NCI-H2196 treated with DMSO at 0.1 percent for 48 hours (cell line): ENCODE measurements around the gene HYAL1.

ENCODE experiments used
- DNase-seq: peaks from one replicate; lab custom pipeline; 2025; ENCODE audit not compliant: unreplicated experiment; lab: John Stamatoyannopoulos, UW

Gene HYAL1

GRCh38 chr3:50303013-50303815, at the start of gene HYAL1:
HYAL1 (minus strand) TSS chr3:50303574; CDS start chr3:50302956, 618 bp downstream.
- no peak for DNase-seq

- no peak for DNase-seq
Observed at GRCh38 chr3:50352781-50353180, 49.4 kb upstream of the HYAL1 start.

- DNase-seq = no peak
Observed at GRCh38 chr3:50351323-50351697, 47.9 kb upstream of the HYAL1 start.

- DNase-seq = peak; percentile 66
Observed at GRCh38 chr3:50350527-50351322, 47.4 kb upstream of the HYAL1 start, which contains the start of the genes CYB561D2 and NPRL2. CYB561D2 (plus strand) TSS chr3:50350862; CDS start chr3:50351434, 572 bp downstream. NPRL2 (minus strand) TSS chr3:50350775; CDS start chr3:50350652, 123 bp downstream.

GRCh38 chr3:50350213-50350526, 46.8 kb upstream of the HYAL1 start:
- DNase-seq = no peak

GRCh38 chr3:50347187-50347813, 43.9 kb upstream of the HYAL1 start:
- no peak for DNase-seq

- no peak for DNase-seq
Observed at GRCh38 chr3:50345586-50346234, 42.3 kb upstream of the HYAL1 start, which contains the start of gene ZMYND10. ZMYND10 (minus strand) TSS chr3:50345732; CDS start chr3:50345579, 153 bp downstream.

GRCh38 chr3:50345008-50345407, 41.6 kb upstream of the HYAL1 start:
- DNase-seq = no peak

- no peak for DNase-seq
Observed at GRCh38 chr3:50342813-50343633, 39.6 kb upstream of the HYAL1 start.

GRCh38 chr3:50341996-50342650, 38.7 kb upstream of the HYAL1 start:
- DNase-seq = no peak

- no peak for DNase-seq
Observed at GRCh38 chr3:50341537-50341936, 38.2 kb upstream of the HYAL1 start.

GRCh38 chr3:50340448-50341329, 37.3 kb upstream of the HYAL1 start, which contains the start of gene RASSF1:
RASSF1 (minus strand) TSS chr3:50340836; CDS start chr3:50340805, 31 bp downstream.
- no peak for DNase-seq

- no peak for DNase-seq
Observed at GRCh38 chr3:50340147-50340447, 36.7 kb upstream of the HYAL1 start.

GRCh38 chr3:50339485-50340146, 36.2 kb upstream of the HYAL1 start:
- DNase-seq = no peak

- DNase-seq = no peak
Observed at GRCh38 chr3:50338965-50339364, 35.6 kb upstream of the HYAL1 start.

- peak; percentile 89 for DNase-seq
Observed at GRCh38 chr3:50337175-50337861, 33.9 kb upstream of the HYAL1 start.

GRCh38 chr3:50336452-50337174, 33.2 kb upstream of the HYAL1 start:
- no peak for DNase-seq
